ENCODE data around the gene NOS1AP.

DNA sequence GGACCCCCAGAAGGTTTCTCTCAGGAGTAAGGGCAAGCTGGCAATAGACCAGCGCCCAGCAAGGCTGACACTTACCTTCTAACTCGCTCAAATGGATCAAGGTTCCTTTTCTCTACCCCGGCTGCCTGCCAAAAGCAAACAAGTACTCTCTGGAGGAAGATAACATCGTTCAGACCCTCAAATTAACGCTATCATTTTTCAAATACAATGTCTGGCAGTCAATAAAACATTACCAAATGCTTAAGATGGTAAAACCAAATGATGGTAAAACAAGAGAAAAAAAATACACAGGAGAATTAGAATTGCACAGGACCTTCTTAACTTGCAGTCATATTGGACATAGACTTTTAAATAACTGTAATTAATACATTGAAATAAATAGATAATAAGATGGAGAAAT is 159.1 kb downstream of the NOS1AP start:
- TF ChIP-seq CTCF (conservative IDR thresholded peaks at IDR 0.05; ENCODE audit: low read depth in 2 of 2) (no peak), EZH2phosphoT487 (IDR thresholded peaks at IDR 0.05; ENCODE audit: unreplicated experiment) (no peak), JUNB (IDR thresholded peaks at IDR 0.05; ENCODE audit: unreplicated experiment) (no peak)
